ENCODE measurements around the gene CTDP1. TPM values are rescaled to one million over a fixed set of nuclear protein-coding genes. Genes with fewer than 3 reads are reported as not detected.

The CTDP1 gene
- polyA plus RNA-seq, 1 donor (not counting 4 experiments of a cell fraction or from before 2014, with no cell fraction given): 9.2 TPM

GRCh38 chr18:79708412-79708811 lies 28.8 kb downstream of the CTDP1 start:
- no peak for TF ChIP-seq EZH2 (IDR thresholded peaks at IDR 0.05; ENCODE audit: low read length)
- no peak for TF ChIP-seq CTCF (optimal IDR thresholded peaks at IDR 0.05 in 1 of 3, IDR thresholded peaks at IDR 0.05 in 1 of 3, conservative IDR thresholded peaks at IDR 0.05 in 1 of 3; ENCODE audit: extremely low read depth in 1 of 3, insufficient read depth in 2 of 3, low read length in 3 of 3)
- Histone ChIP-seq H3K79me2 (ENCODE audit: control insufficient read depth, insufficient read depth, low read length) (peaks cover 14% of the 10 kb centered on the region), H3K27ac (ENCODE audit: control insufficient read depth, insufficient read depth, low read length) (no peak overlapping the region), H3K4me1 (ENCODE audit: control insufficient read depth, extremely low read depth, insufficient read depth, low read length) (no peaks in the 10 kb centered on the region), H3K36me3 (ENCODE audit: control insufficient read depth in 2 of 2, extremely low read depth in 1 of 2, insufficient read depth in 2 of 2, low read length in 2 of 2) (peaks cover 14 to 24% of the 10 kb centered on the region in 2 experiments), H3K9me3 (ENCODE audit: control insufficient read depth, low read depth, low read length) (no peaks in the 10 kb centered on the region), H3K27me3 (ENCODE audit: control insufficient read depth, extremely low read depth, insufficient read depth, low read length) (no peaks in the 10 kb centered on the region), H3K9me1 (ENCODE audit: control insufficient read depth, extremely low read depth, insufficient read depth, low read length) (no peaks in the 10 kb centered on the region), H3K4me2 (ENCODE audit: control insufficient read depth, extremely low read depth, insufficient read depth, low read depth, low read length) (no peak overlapping the region), H2AFZ (ENCODE audit: control insufficient read depth, low read length) (no peak overlapping the region), H3K4me3 (ENCODE audit: control insufficient read depth in 2 of 3, extremely low read depth in 1 of 3, insufficient read depth in 2 of 3, low read depth in 1 of 3, low read length in 3 of 3) (no peak overlapping the region), H3K9ac (ENCODE audit: control insufficient read depth, extremely low read depth, insufficient read depth, low read length) (no peak overlapping the region), H4K20me1 (ENCODE audit: control insufficient read depth, extremely low read depth, insufficient read depth, low read length) (no peaks in the 10 kb centered on the region)
- DNase-seq (ENCODE audit: low read depth, low spot score) (no peak), FAIRE-seq (no peak)
- dilution Hi-C loops (cut with MboI; ENCODE audit: extremely low pct_ligation_motif_present, low sequenced_read_pairs): no loop called here

GRCh38 chr18:79712206-79712857 lies 32.7 kb downstream of the CTDP1 start:
- H3K9me3 ChIP-seq (ENCODE audit: control insufficient read depth, low read depth, low read length): no peaks in the 10 kb centered on the region
- H3K27ac ChIP-seq (ENCODE audit: control insufficient read depth, insufficient read depth, low read length): no peak overlapping the region
- no peak for TF ChIP-seq CTCF (optimal IDR thresholded peaks at IDR 0.05 in 1 of 3, IDR thresholded peaks at IDR 0.05 in 1 of 3, conservative IDR thresholded peaks at IDR 0.05 in 1 of 3; ENCODE audit: extremely low read depth in 1 of 3, insufficient read depth in 2 of 3, low read length in 3 of 3)
- TF ChIP-seq EZH2 (IDR thresholded peaks at IDR 0.05; ENCODE audit: low read length): no peak
- H2AFZ ChIP-seq (ENCODE audit: control insufficient read depth, low read length): no peak overlapping the region
- H3K4me3 ChIP-seq (ENCODE audit: control insufficient read depth in 2 of 3, extremely low read depth in 1 of 3, insufficient read depth in 2 of 3, low read depth in 1 of 3, low read length in 3 of 3): no peak overlapping the region
- dilution Hi-C loops (cut with MboI; ENCODE audit: extremely low pct_ligation_motif_present, low sequenced_read_pairs): no loop called here
- H3K27me3 ChIP-seq (ENCODE audit: control insufficient read depth, extremely low read depth, insufficient read depth, low read length): no peaks in the 10 kb centered on the region
- no peaks in the 10 kb centered on the region for H3K4me1 ChIP-seq (ENCODE audit: control insufficient read depth, extremely low read depth, insufficient read depth, low read length)
- H3K79me2 ChIP-seq (ENCODE audit: control insufficient read depth, insufficient read depth, low read length): no peaks in the 10 kb centered on the region
- no peak for DNase-seq (ENCODE audit: low read depth, low spot score)
- H3K4me2 ChIP-seq (ENCODE audit: control insufficient read depth, extremely low read depth, insufficient read depth, low read depth, low read length): no peak overlapping the region
- no peaks in the 10 kb centered on the region for H4K20me1 ChIP-seq (ENCODE audit: control insufficient read depth, extremely low read depth, insufficient read depth, low read length)
- H3K36me3 ChIP-seq (ENCODE audit: control insufficient read depth in 2 of 2, extremely low read depth in 1 of 2, insufficient read depth in 2 of 2, low read length in 2 of 2): peaks cover 10 to 21% of the 10 kb centered on the region in 2 experiments
- H3K9me1 ChIP-seq (ENCODE audit: control insufficient read depth, extremely low read depth, insufficient read depth, low read length): no peaks in the 10 kb centered on the region
- FAIRE-seq: no peak
- H3K9ac ChIP-seq (ENCODE audit: control insufficient read depth, extremely low read depth, insufficient read depth, low read length): no peak overlapping the region

Data from keratinocyte (primary cell).